ENCODE data around the gene AOPEP. TPM values are rescaled to one million over a fixed set of nuclear protein-coding genes. Genes with fewer than 3 reads are reported as not detected.

Gene AOPEP
- total RNA-seq, 2 experiments from 2014 or later = 6.9 to 7.0 TPM

GRCh38 chr9:94697972-94698581, 28.4 kb upstream of the AOPEP start:
- CTCF ChIA-PET = no interaction called here
- ATAC-seq (ENCODE audit: poor library complexity) = no peak

GRCh38 chr9:94699715-94700373, 26.7 kb upstream of the AOPEP start:
- no peak for TF ChIP-seq CTCF (IDR thresholded peaks at IDR 0.05)
- H3K9me3 ChIP-seq (ENCODE audit: control insufficient read depth in 1 of 2, insufficient read depth in 1 of 2, low read length in 2 of 2) = no peaks in the 10 kb centered on the region
- H3K27ac ChIP-seq (ENCODE audit: low read depth in 1 of 2, low read length in 2 of 2) = no peak overlapping the region
- H3K36me3 ChIP-seq (ENCODE audit: insufficient read depth, low read length) = no peaks in the 10 kb centered on the region
- ChIA-PET POLR2A (no interaction called here), CTCF (interaction anchor here (1.1 kb wide), 1 partner anchor 18 kb away, joined by 3 read pairs; no protein-coding TSS in a partner anchor)
- Mint-ChIP-seq H3K4me1 (ENCODE audit: low read depth) (no peaks in the 10 kb centered on the region), H3K9me3 (no peaks in the 10 kb centered on the region), H3K4me3 (no peak overlapping the region), H3K27me3 (peaks cover 33% of the 10 kb centered on the region), H3K36me3 (ENCODE audit: low read depth) (no peaks in the 10 kb centered on the region), H3K27ac (no peak overlapping the region)
- ATAC-seq (ENCODE audit: poor library complexity) (no peak), DNase-seq (no peak)
- H3K4me1 ChIP-seq (ENCODE audit: insufficient read depth, low read length) = no peaks in the 10 kb centered on the region
- H3K4me3 ChIP-seq (ENCODE audit: low read length) = no peak overlapping the region
- peaks cover 4 to 7% of the 10 kb centered on the region in 2 experiments for H3K27me3 ChIP-seq (ENCODE audit: control insufficient read depth in 1 of 2, insufficient read depth in 2 of 2, low read length in 2 of 2)
- intact Hi-C loops (cut with DNase I, micrococcal nuclease) = no loop called here

More at GRCh38 chr9:94697972-94698581, 28.4 kb upstream of the AOPEP start:
- POLR2A ChIA-PET = no interaction called here
- intact Hi-C loops (cut with DNase I, micrococcal nuclease) = no loop called here
- Histone ChIP-seq H3K9me3 (ENCODE audit: control insufficient read depth in 1 of 2, insufficient read depth in 1 of 2, low read length in 2 of 2) (no peaks in the 10 kb centered on the region), H3K27me3 (ENCODE audit: control insufficient read depth in 1 of 2, insufficient read depth in 2 of 2, low read length in 2 of 2) (peaks cover 4 to 7% of the 10 kb centered on the region in 2 experiments), H3K27ac (ENCODE audit: low read depth in 1 of 2, low read length in 2 of 2) (no peak overlapping the region), H3K4me1 (ENCODE audit: insufficient read depth, low read length) (no peaks in the 10 kb centered on the region), H3K36me3 (ENCODE audit: insufficient read depth, low read length) (no peaks in the 10 kb centered on the region), H3K4me3 (ENCODE audit: low read length) (no peak overlapping the region)
- Mint-ChIP-seq H3K36me3 (ENCODE audit: low read depth) (no peaks in the 10 kb centered on the region), H3K27ac (no peak overlapping the region), H3K4me1 (ENCODE audit: low read depth) (no peaks in the 10 kb centered on the region), H3K27me3 (peaks cover 21% of the 10 kb centered on the region), H3K4me3 (no peak overlapping the region), H3K9me3 (no peaks in the 10 kb centered on the region)
- no peak for TF ChIP-seq CTCF (IDR thresholded peaks at IDR 0.05)
- DNase-seq = no peak

DNA sequence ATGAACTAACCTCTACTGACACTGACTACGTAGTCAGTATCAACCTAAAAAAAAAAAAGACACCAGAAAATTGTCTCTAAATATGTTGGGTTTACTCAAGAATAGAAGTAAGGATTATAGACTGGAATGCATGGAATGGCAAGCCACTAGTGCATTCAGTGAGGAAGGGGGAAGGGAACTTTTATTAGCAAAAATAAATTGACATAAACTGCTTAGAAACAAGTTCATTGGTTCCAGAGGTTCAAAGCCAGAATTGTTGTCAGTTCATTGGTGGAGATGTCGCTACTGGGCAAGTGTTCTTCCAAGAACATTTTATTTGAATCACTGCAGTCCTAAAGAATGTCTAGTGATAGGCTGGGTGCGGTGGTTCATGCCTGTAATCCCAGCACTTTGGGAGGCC, 26.1 kb upstream of the AOPEP start:
- H3K36me3 Mint-ChIP-seq (ENCODE audit: low read depth) = no peaks in the 10 kb centered on the region
- intact Hi-C loops (cut with DNase I, micrococcal nuclease) = no loop called here

More for the DNA sequence above, 26.1 kb upstream of the AOPEP start:
- Mint-ChIP-seq H3K27ac (no peak overlapping the region), H3K9me3 (no peaks in the 10 kb centered on the region), H3K4me3 (no peak overlapping the region), H3K27me3 (peaks cover 39% of the 10 kb centered on the region), H3K4me1 (ENCODE audit: low read depth) (no peaks in the 10 kb centered on the region)
- ChIA-PET POLR2A (no interaction called here), CTCF (interaction anchor here (1.1 kb wide), 1 partner anchor 19 kb away, joined by 3 read pairs; no protein-coding TSS in a partner anchor)
- H3K36me3 ChIP-seq (ENCODE audit: insufficient read depth, low read length) = no peaks in the 10 kb centered on the region
- H3K4me3 ChIP-seq (ENCODE audit: low read length) = no peak overlapping the region
- no peaks in the 10 kb centered on the region for H3K4me1 ChIP-seq (ENCODE audit: insufficient read depth, low read length)
- no peaks in the 10 kb centered on the region for H3K9me3 ChIP-seq (ENCODE audit: control insufficient read depth in 1 of 2, insufficient read depth in 1 of 2, low read length in 2 of 2)
- ATAC-seq (ENCODE audit: poor library complexity) (no peak), DNase-seq (no peak)
- no peak overlapping the region for H3K27ac ChIP-seq (ENCODE audit: low read depth in 1 of 2, low read length in 2 of 2)
- peaks cover 4 to 7% of the 10 kb centered on the region in 2 experiments for H3K27me3 ChIP-seq (ENCODE audit: control insufficient read depth in 1 of 2, insufficient read depth in 2 of 2, low read length in 2 of 2)
- TF ChIP-seq CTCF (IDR thresholded peaks at IDR 0.05) = no peak

Measured in CD4-positive, alpha-beta T cell (primary cell).